H1 (cell line): ENCODE results near the gene CCNL2. TPM values are rescaled to one million over a fixed set of nuclear protein-coding genes. Genes with fewer than 3 reads are reported as not detected.

Source experiments
- CTCF ChIA-PET: fragments of 300-600 bp; sonication (Branson Sonifier 250); formaldehyde crosslinking; loops from one replicate; lab custom pipeline; 2021; ENCODE audit not compliant: partially characterized antibody; lab: Charles Lee
- POLR2A ChIA-PET: fragments of 300-600 bp; sonication (Branson Sonifier 250); formaldehyde crosslinking; loops from one replicate; lab custom pipeline; 2021; ENCODE audit warnings: inconsistent platforms; ENCODE audit not compliant: partially characterized antibody; lab: Charles Lee
- DNase-seq, 2 experiments: peaks; one replicate each; pipeline versions ENCODE4 v3.0.0 to v3.0.0-alpha.2; 2010 to 2022; ENCODE audit warnings: low spot score in 2 of 2, low read depth in 1 of 2, mixed read lengths in 1 of 2
- FAIRE-seq: peaks from 2 replicates; lab custom pipeline; 2011; peaks lifted over from hg19 to GRCh38; lab: Jason Lieb, UNC
- H2AFZ ChIP-seq: 2 replicates; pipeline ENCODE4 v1.8.1; 2012; ENCODE audit warnings: low read length, inconsistent platforms
- H2AK5ac ChIP-seq: 2 replicates; pipeline ENCODE4 v1.6.1; 2013; ENCODE audit warnings: low read depth, low read length
- H2BK120ac ChIP-seq: replicated peaks from 2 replicates; pipeline ENCODE3; 2013; ENCODE audit warnings: low read depth, low read length, inconsistent platforms
- H2BK12ac ChIP-seq: 2 replicates; pipeline ENCODE4 v1.6.1; 2013; ENCODE audit warnings: low read depth, low read length
- H2BK15ac ChIP-seq: 2 replicates; pipeline ENCODE4 v1.6.1; 2013; ENCODE audit warnings: low read length
- H2BK20ac ChIP-seq: 2 replicates; pipeline ENCODE4 v1.6.1; 2013; ENCODE audit warnings: low read length
- H2BK5ac ChIP-seq: 2 replicates; pipeline ENCODE4 v1.6.1; 2013; ENCODE audit warnings: low read depth, low read length
- H3K14ac ChIP-seq: 2 replicates; pipeline ENCODE4 v1.6.1; 2013; ENCODE audit warnings: inconsistent platforms; ENCODE audit not compliant: insufficient read length
- H3K18ac ChIP-seq: 2 replicates; pipeline ENCODE4 v1.6.1; 2013; ENCODE audit warnings: low read length; ENCODE audit errors: extremely low read depth
- H3K23ac ChIP-seq: 2 replicates; pipeline ENCODE4 v1.6.1; 2013; ENCODE audit warnings: inconsistent platforms; ENCODE audit not compliant: insufficient read length
- H3K23me2 ChIP-seq: 2 replicates; pipeline ENCODE4 v1.6.1; 2013; ENCODE audit warnings: low read depth, low read length
- H3K27ac ChIP-seq: 2 replicates; pipeline ENCODE4 v1.6.1; 2011; ENCODE audit warnings: low read depth, low read length, inconsistent platforms
- H3K27me3 ChIP-seq, 4 experiments: replicated peaks in 1 of 4; 1 replicate in 1 of 4; 2 replicates in 3 of 4; pipeline versions ENCODE4 v1.6.1 to v1.8.1; 2011 to 2013; ENCODE audit warnings: low read length in 3 of 4, mild to moderate bottlenecking in 3 of 4, inconsistent platforms in 2 of 4, mixed read lengths in 2 of 4, moderate library complexity in 1 of 4; ENCODE audit not compliant: control insufficient read depth in 3 of 4, insufficient read depth in 3 of 4; ENCODE audit errors: extremely low read depth in 1 of 4
- H3K36me3 ChIP-seq, 4 experiments: 2 replicates each; pipeline versions ENCODE4 v1.6.1 to v1.8.1; 2011 to 2013; ENCODE audit warnings: mild to moderate bottlenecking in 4 of 4, low read length in 3 of 4, moderate library complexity in 2 of 4, control low read depth in 1 of 4, inconsistent platforms in 1 of 4; ENCODE audit not compliant: insufficient read depth in 4 of 4, control insufficient read depth in 2 of 4
- H3K4ac ChIP-seq: replicated peaks from 2 replicates; pipeline ENCODE3; 2013; ENCODE audit warnings: low read length, low read depth, mixed read lengths, inconsistent platforms; ENCODE audit not compliant: insufficient read length
- H3K4me1 ChIP-seq, 4 experiments: replicated peaks in 1 of 4; 1 replicate in 1 of 4; 2 replicates in 3 of 4; pipeline versions ENCODE4 v1.6.1 to v1.8.1; 2011 to 2013; ENCODE audit warnings: low read length in 3 of 4, inconsistent platforms in 2 of 4, mixed read lengths in 1 of 4; ENCODE audit not compliant: insufficient read depth in 4 of 4, control insufficient read depth in 3 of 4
- H3K4me2 ChIP-seq, 2 experiments: 2 replicates each; pipeline versions ENCODE4 v1.6.1 to v1.8.1; 2011 to 2013; ENCODE audit warnings: low read depth in 2 of 2, low read length in 2 of 2, control low read depth in 1 of 2, inconsistent platforms in 1 of 2, mild to moderate bottlenecking in 1 of 2; ENCODE audit not compliant: insufficient read depth in 1 of 2
- H3K4me3 ChIP-seq, 4 experiments: fragments of 200-600, 300-600 bp in 1 of 4; sonication (generic), shearing (Covaris generic), sonication (Bioruptor Twin) in 1 of 4; 2 replicates each; pipeline versions ENCODE4 v1.5.1 to v1.8.1; 2011 to 2016; ENCODE audit warnings: low read length in 4 of 4, low read depth in 3 of 4, control low read depth in 2 of 4, inconsistent platforms in 2 of 4, mild to moderate bottlenecking in 2 of 4, mixed read lengths in 1 of 4, moderate library complexity in 1 of 4; ENCODE audit not compliant: insufficient read depth in 2 of 4; ENCODE audit errors: extremely low read depth in 1 of 4
- H3K56ac ChIP-seq: replicated peaks from 2 replicates; pipeline ENCODE3; 2013; ENCODE audit warnings: low read depth, mild to moderate bottlenecking, mixed read lengths, low read length, inconsistent platforms; ENCODE audit not compliant: insufficient read length
- H3K79me1 ChIP-seq: 2 replicates; pipeline ENCODE4 v1.6.1; 2013; ENCODE audit warnings: low read depth, low read length, control low read depth
- H3K79me2 ChIP-seq, 2 experiments: 2 replicates each; pipeline versions ENCODE4 v1.6.1 to v1.8.1; 2012 to 2013; ENCODE audit warnings: low read length in 2 of 2, mild to moderate bottlenecking in 2 of 2, inconsistent platforms in 1 of 2; ENCODE audit not compliant: insufficient read depth in 2 of 2, control insufficient read depth in 1 of 2
- H3K9ac ChIP-seq, 4 experiments: replicated peaks in 1 of 4; 1 replicate in 1 of 4; 2 replicates in 3 of 4; pipeline versions ENCODE4 v1.6.1 to v1.8.1; 2011 to 2013; ENCODE audit warnings: low read depth in 3 of 4, low read length in 3 of 4, control low read depth in 2 of 4, mild to moderate bottlenecking in 2 of 4, moderate library complexity in 2 of 4, inconsistent platforms in 1 of 4; ENCODE audit errors: extremely low read depth in 1 of 4
- H3K9me3 ChIP-seq, 2 experiments: 2 replicates each; pipeline versions ENCODE4 v1.6.1 to v1.8.1; 2012 to 2013; ENCODE audit warnings: mild to moderate bottlenecking in 2 of 2, moderate library complexity in 2 of 2, control low read depth in 1 of 2, inconsistent platforms in 1 of 2, low read depth in 1 of 2, low read length in 1 of 2, mixed read lengths in 1 of 2; ENCODE audit not compliant: insufficient read depth in 2 of 2
- H4K20me1 ChIP-seq, 2 experiments: replicated peaks in 1 of 2; 2 replicates each; pipeline versions ENCODE3 to v1.8.1; 2011 to 2013; ENCODE audit warnings: inconsistent platforms in 2 of 2, low read length in 2 of 2, mild to moderate bottlenecking in 1 of 2; ENCODE audit not compliant: insufficient read depth in 2 of 2, control insufficient read depth in 1 of 2
- H4K5ac ChIP-seq: 2 replicates; pipeline ENCODE4 v1.6.1; 2013; ENCODE audit warnings: low read length, low read depth, mixed read lengths, inconsistent platforms; ENCODE audit not compliant: insufficient read length
- H4K8ac ChIP-seq: 2 replicates; pipeline ENCODE4 v1.8.0; 2013; ENCODE audit warnings: mild to moderate bottlenecking, moderate library complexity, low read length, inconsistent platforms; ENCODE audit not compliant: insufficient read depth; ENCODE audit errors: extremely low read depth
- H4K91ac ChIP-seq: replicated peaks from 2 replicates; pipeline ENCODE3; 2013; ENCODE audit warnings: low read length, mixed read lengths, inconsistent platforms; ENCODE audit not compliant: insufficient read length
- CHD1 ChIP-seq: IDR thresholded peaks from 2 replicates; pipeline ENCODE4 v1.6.1; 2012; ENCODE audit warnings: low read depth, low read length, improper control_type of control experiment
- EGR1 ChIP-seq: IDR thresholded peaks from 2 replicates; pipeline ENCODE4 v1.6.1; 2011; ENCODE audit warnings: low read depth, low read length, borderline replicate concordance
- EP300 ChIP-seq, 2 experiments: IDR thresholded peaks; 1 replicate in 1 of 2; 2 replicates in 1 of 2; pipeline ENCODE4 v1.6.1; 2011 to 2012; ENCODE audit warnings: low read depth in 2 of 2, low read length in 2 of 2, mild to moderate bottlenecking in 2 of 2, borderline replicate concordance in 1 of 2, inconsistent platforms in 1 of 2, moderate library complexity in 1 of 2
- HDAC2 ChIP-seq, 2 experiments: fragments of 300-600 bp in 1 of 2; sonication (generic) in 1 of 2; IDR thresholded peaks; 2 replicates each; pipeline ENCODE4 v1.6.1; 2011 to 2012; ENCODE audit warnings: low read depth in 2 of 2, low read length in 2 of 2, mild to moderate bottlenecking in 2 of 2, moderate library complexity in 2 of 2, borderline replicate concordance in 1 of 2, inconsistent platforms in 1 of 2
- PHF8 ChIP-seq: fragments of 200-600 bp; sonication (generic); conservative IDR thresholded peaks from 2 replicates; pipeline ENCODE4 v1.7.1; 2012; ENCODE audit warnings: low read depth, mild to moderate bottlenecking, inconsistent platforms, low read length, moderate library complexity
- POU5F1 ChIP-seq: IDR thresholded peaks from 2 replicates; pipeline ENCODE4 v1.6.1; 2011; ENCODE audit warnings: low read depth, mild to moderate bottlenecking, low read length, moderate library complexity
- TEAD4 ChIP-seq: IDR thresholded peaks from 2 replicates; pipeline ENCODE4 v1.6.1; 2012; ENCODE audit warnings: low read depth, low read length, inconsistent platforms, mixed read lengths
- YY1 ChIP-seq: IDR thresholded peaks from 2 replicates; pipeline ENCODE4 v1.6.1; 2011; ENCODE audit warnings: low read depth, mild to moderate bottlenecking, low read length
- WGBS, 2 experiments: shearing (Covaris generic) in 1 of 2; methylation state at CpG; one replicate each; pipeline versions ENCODE4 v1.1.6 to v1.1.7; 2013 to 2015; ENCODE audit warnings: low lambda C conversion rate in 2 of 2, mixed read lengths in 2 of 2, inconsistent platforms in 1 of 2, low coverage in 1 of 2, missing lambda C conversion rate in 1 of 2; ENCODE audit not compliant: insufficient replicate concordance in 2 of 2, insufficient coverage in 1 of 2, insufficient read length in 1 of 2; ENCODE audit errors: extremely low coverage in 1 of 2, missing lambda C conversion rate in 1 of 2; 5-methylcytosine and 5-hydroxymethylcytosine counted together
- polyA plus RNA-seq, 7 experiments: library from polyadenylated mRNA; depleted of rRNA in 3 of 7; stranded (reverse) in 5 of 7; unstranded in 2 of 7; fragments of >200 nt in 5 of 7; fragments of 200-250 nt in 2 of 7; gene quantifications; 1 replicate in 5 of 7; 2 replicates in 1 of 7; 4 replicates in 1 of 7; pipeline versions ENCODE4 v1.2.1 to v1.2.3, GENCODE V29; 2011 to 2013; ENCODE audit warnings: missing spikeins in 2 of 7, mixed read lengths in 2 of 7
- total RNA-seq: library from RNA; stranded (reverse); fragmentation: NEBNext Ultra II Directional; extraction: Animal tissue kit (Norgen Biotek cat#: 25700); gene quantifications from 2 replicates; pipeline ENCODE4 v1.2.1, GENCODE V29; 2021

The CCNL2 gene
- total and polyA plus RNA-seq, 2 of the 8 experiments (the other 6 are each of a cell fraction or from before 2014, with no cell fraction given) = 79.8 to 120 TPM

- no peak for DNase-seq
- H3K18ac ChIP-seq = peak overlapping the region; percentile 65
These were observed 38.5 kb downstream of the CCNL2 start for GRCh38 chr1:1360506-1361169.

More at GRCh38 chr1:1360506-1361169, 38.5 kb downstream of the CCNL2 start:
- H3K27me3 ChIP-seq = no peaks in the 10 kb centered on the region; a peak in 4 of 7 replicates
- no peaks in the 10 kb centered on the region for H3K79me1 ChIP-seq
- peak overlapping the region in 1 of 4 experiments; percentile 12; a peak in 2 of 7 replicates for H3K9ac ChIP-seq
- H3K4ac ChIP-seq = peak overlapping the region; percentile 99
- H2BK15ac ChIP-seq = peak overlapping the region; percentile 97
- ChIA-PET CTCF (interaction anchor here (1.1 kb wide), 1 partner anchor 45 kb away, joined by 3 read pairs; no protein-coding TSS in a partner anchor), POLR2A (interaction anchor here (1.8 to 4.0 kb wide), 3 partner anchors 10 to 24 kb away, joined by 6 to 19 read pairs (median 17); partner anchors contain the start of gene AURKAIP1)
- no peak overlapping the region for H3K56ac ChIP-seq
- H3K23me2 ChIP-seq = no peaks in the 10 kb centered on the region; the same call in 1 of the 2 replicates
- H3K27ac ChIP-seq = no peak overlapping the region
- H2AFZ ChIP-seq = no peak overlapping the region
- H3K9me3 ChIP-seq = no peaks in the 10 kb centered on the region
- no peak overlapping the region for H3K14ac ChIP-seq
- H3K23ac ChIP-seq = no peak overlapping the region
- peak overlapping the region; percentile 66; the same call in 1 of the 2 replicates for H2BK5ac ChIP-seq
- peak overlapping the region; percentile 94 for H4K91ac ChIP-seq
- peaks cover 2 to 23% (median 17%) of the 10 kb centered on the region in 4 experiments for H3K4me1 ChIP-seq
- H2BK120ac ChIP-seq = peak overlapping the region; percentile 15
- no peak overlapping the region; the same call in 1 of the 2 replicates for H4K8ac ChIP-seq
- H2AK5ac ChIP-seq = peak overlapping the region; percentile 96
- no peak overlapping the region for H4K5ac ChIP-seq
- no peaks in the 10 kb centered on the region for H3K79me2 ChIP-seq
- H2BK12ac ChIP-seq = peak overlapping the region; percentile 95
- no peak overlapping the region for H3K4me3 ChIP-seq
- WGBS, 2 experiments = 88% methylated on average over 20 of the region's 20 CpGs; no CpG with 5 or more reads in 1 of the 2 experiments
- H4K20me1 ChIP-seq = no peaks in the 10 kb centered on the region
- H3K4me2 ChIP-seq = 0 out of 4 replicates have a peak overlapping the region, but pooled peaks of 1 of the 2 experiments have one; percentile 1
- 0 out of 2 replicates have a peak overlapping the region, but pooled peaks have one; percentile 87 for H2BK20ac ChIP-seq
- TF ChIP-seq YY1 (no peak), HDAC2 (IDR thresholded peaks at IDR 0.05; ENCODE audit: borderline replicate concordance in 1 of 2, low read depth in 2 of 2, low read length in 2 of 2) (no peak), PHF8 (no peak), CHD1 (no peak), POU5F1 (no peak), TEAD4 (peak; percentile 54; the same call in 1 of the 2 replicates), EGR1 (no peak), EP300 (IDR thresholded peaks at IDR 0.05; ENCODE audit: borderline replicate concordance in 1 of 2, low read depth in 2 of 2, low read length in 2 of 2) (no peak)
- H3K36me3 ChIP-seq = no peaks in the 10 kb centered on the region
- no peak for FAIRE-seq
